GM10248 (cell line): ENCODE results near the gene LZTS2.
A peak's percentile ranks its signal among the peaks of the same experiment; 100 is the strongest.

Experiments
- CTCF ChIA-PET: fragments of 300-600 bp; sonication (Branson Sonifier 250); formaldehyde crosslinking; extraction: SDS; loops from one replicate; lab custom pipeline; 2021; ENCODE audit warnings: antibody characterized with exemption; lab: Yijun Ruan, JAX
- POLR2A ChIA-PET: fragments of 350-650 bp; sonication (Branson Sonifier 250); formaldehyde crosslinking; extraction: SDS; loops from one replicate; lab custom pipeline; 2020; ENCODE audit warnings: antibody characterized with exemption; lab: Yijun Ruan, JAX
- DNase-seq: peaks from one replicate; pipeline ENCODE4 v3.0.0; 2012; ENCODE audit errors: extremely low spot score
- CTCF ChIP-seq: IDR thresholded peaks from 2 replicates; pipeline ENCODE4 v1.5.1; 2012; ENCODE audit warnings: mild to moderate bottlenecking, low read depth; ENCODE audit errors: extremely low read depth, missing control alignments, control extremely low read depth

The LZTS2 gene

DNA sequence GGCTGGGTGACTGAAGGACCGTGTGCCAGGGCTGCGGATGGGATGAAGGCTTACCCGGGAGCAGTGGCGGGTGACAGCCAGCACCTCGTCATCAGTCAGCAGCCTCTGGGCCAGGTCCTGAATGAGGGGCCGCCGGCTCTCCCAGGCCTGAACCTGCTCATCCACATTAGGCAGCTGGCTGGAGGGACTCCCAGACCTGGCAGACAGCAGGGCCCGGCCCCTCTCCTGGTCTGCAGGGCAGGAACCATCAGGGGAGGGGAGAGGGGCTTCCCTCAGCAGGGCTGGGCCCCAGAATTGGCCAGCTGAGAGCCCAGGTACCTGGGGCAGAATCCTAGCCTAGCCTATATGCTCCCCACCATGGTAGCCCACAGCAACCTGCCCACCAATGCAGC is 16.0 kb downstream of the LZTS2 start:
- ChIA-PET CTCF (interaction anchor here (0.6 to 7.0 kb wide), 16 partner anchors 9 to 345 kb away, joined by 3 to 111 read pairs (median 7); partner anchors contain the start of genes LZTS2, MRPL43, PDZD7 and SFXN3), POLR2A (no interaction called here)
- TF ChIP-seq CTCF, result no peak
- no peak for DNase-seq

DNA sequence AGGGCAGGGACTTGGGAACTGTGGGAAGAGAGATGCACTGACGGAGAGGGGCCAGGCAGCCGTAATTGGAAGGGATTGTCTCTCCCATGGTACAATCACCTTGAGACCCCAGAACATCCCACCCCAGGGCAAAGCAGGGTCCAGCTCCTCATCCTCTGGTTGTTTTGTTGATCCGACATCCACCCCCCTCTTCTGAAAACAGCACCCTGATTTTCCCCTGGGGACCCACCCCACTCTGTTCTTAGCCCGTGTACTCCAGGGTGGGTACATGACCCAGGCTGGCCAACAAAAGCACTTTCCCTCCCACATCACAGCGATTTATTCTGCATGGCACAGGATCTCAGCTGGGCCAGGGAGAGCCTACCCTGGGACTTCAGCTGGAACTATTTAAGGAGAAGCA is 17.2 kb downstream of the LZTS2 start:
- ChIA-PET POLR2A (no interaction called here), CTCF (interaction anchor here (1.3 to 7.0 kb wide), 8 partner anchors 11 to 125 kb away, joined by 4 to 111 read pairs (median 24); partner anchors contain the start of genes KAZALD1, LZTS2, PDZD7 and SFXN3)
- TF ChIP-seq CTCF, result no peak
- DNase-seq, result no peak

- POLR2A ChIA-PET, result no interaction called here
- no peak for TF ChIP-seq CTCF
- no peak for DNase-seq
- CTCF ChIA-PET, result interaction anchor here (1.2 to 7.0 kb wide), 14 partner anchors 12 to 124 kb away, joined by 3 to 111 read pairs (median 8); partner anchors contain the start of genes KAZALD1, LZTS2, PDZD7 and SEMA4G
Observed at GRCh38 chr10:101018118-101018599, 18.6 kb downstream of the LZTS2 start.

- TF ChIP-seq CTCF, result peak; percentile 70
- DNase-seq, result peak; percentile 85
- CTCF ChIA-PET, result interaction anchor here (0.7 to 7.0 kb wide), 17 partner anchors 11 to 456 kb away, joined by 3 to 111 read pairs (median 7); partner anchors contain the start of genes KAZALD1, LZTS2, PDZD7 and SEMA4G
- POLR2A ChIA-PET, result no interaction called here
Observed at GRCh38 chr10:101018600-101019439, 19.2 kb downstream of the LZTS2 start.

DNA sequence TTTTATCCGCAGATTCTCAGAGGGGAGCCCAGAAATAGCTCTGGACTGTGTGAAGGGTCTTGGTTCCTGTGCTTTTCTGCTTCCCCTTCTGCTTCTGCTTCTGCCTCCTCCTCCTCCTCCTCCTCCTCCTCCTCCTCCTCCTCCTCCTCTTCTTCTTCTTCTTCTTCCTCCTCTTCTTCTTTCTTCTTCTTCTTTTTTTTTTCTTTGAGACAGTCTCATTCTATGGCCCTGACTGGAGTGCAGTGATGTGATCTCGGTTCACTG is 19.8 kb downstream of the LZTS2 start:
- ChIA-PET CTCF (interaction anchor here (0.7 to 7.0 kb wide), 14 partner anchors 11 to 457 kb away, joined by 3 to 111 read pairs (median 8); partner anchors contain the start of genes KAZALD1, LZTS2, PDZD7 and SEMA4G), POLR2A (no interaction called here)
- TF ChIP-seq CTCF, result no peak
- no peak for DNase-seq

- CTCF ChIA-PET, result interaction anchor here (1.7 to 7.0 kb wide), 5 partner anchors 9 to 41 kb away, joined by 10 to 111 read pairs (median 96); partner anchors contain the start of genes KAZALD1, LZTS2, PDZD7 and SFXN3
- POLR2A ChIA-PET, result no interaction called here
- DNase-seq, result no peak
- no peak for TF ChIP-seq CTCF
Observed at GRCh38 chr10:101020427-101021075, 20.9 kb downstream of the LZTS2 start.
